NCI-H1105 (cell line): ENCODE results near the gene RALGPS1.

Experiments used
- DNase-seq: peaks from one replicate; lab custom pipeline; 2025; lab: John Stamatoyannopoulos, UW

The RALGPS1 gene

GRCh38 chr9:127021664-127022363 is 107.2 kb downstream of the RALGPS1 start:
- DNase-seq = no peak

DNA sequence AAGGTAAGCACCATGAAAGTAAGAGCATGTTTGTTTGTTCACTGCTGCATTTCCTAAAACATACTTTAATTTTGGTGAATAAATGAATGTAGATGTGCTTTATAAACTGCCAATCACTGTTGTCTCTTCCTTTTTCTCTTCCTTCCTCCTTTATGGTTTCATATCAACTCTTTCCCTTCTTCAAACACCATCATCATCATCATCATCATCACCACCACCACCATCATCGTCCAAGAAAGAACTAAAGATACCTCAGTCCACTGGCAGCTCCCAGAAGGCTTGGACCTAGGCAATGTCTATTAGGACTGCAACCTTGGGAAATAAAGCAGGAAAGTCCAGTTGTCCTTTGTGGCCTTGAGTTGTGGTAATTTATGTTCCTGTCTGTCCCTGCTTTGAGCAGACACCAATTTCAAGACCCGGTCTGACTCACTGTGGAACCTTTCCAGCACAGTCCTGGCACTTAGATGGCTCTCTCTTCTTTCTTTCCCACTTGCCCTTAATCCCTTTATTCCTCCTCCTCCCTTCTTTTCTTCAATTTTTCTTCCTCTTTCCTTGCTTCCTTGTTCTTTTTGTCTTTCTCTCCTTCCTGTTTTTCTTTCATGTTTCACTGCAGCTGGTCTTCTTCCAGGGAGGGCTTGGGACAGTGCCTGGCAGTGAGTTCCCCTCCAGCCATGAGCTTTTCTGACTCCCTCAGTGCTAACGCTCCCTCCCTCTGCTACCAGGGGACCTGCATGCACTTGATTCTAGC is 108.5 kb downstream of the RALGPS1 start:
- no peak for DNase-seq

- DNase-seq = no peak
Measured at GRCh38 chr9:127025042-127025441, 110.5 kb downstream of the RALGPS1 start.

GRCh38 chr9:127027694-127028093 is 113.1 kb downstream of the RALGPS1 start:
- DNase-seq = no peak

- no peak for DNase-seq
Measured at GRCh38 chr9:127029548-127029947, 115.0 kb downstream of the RALGPS1 start.

GRCh38 chr9:127030814-127031740 is 116.5 kb downstream of the RALGPS1 start:
- DNase-seq = no peak

GRCh38 chr9:127032256-127032655 is 117.7 kb downstream of the RALGPS1 start:
- DNase-seq = no peak

DNA sequence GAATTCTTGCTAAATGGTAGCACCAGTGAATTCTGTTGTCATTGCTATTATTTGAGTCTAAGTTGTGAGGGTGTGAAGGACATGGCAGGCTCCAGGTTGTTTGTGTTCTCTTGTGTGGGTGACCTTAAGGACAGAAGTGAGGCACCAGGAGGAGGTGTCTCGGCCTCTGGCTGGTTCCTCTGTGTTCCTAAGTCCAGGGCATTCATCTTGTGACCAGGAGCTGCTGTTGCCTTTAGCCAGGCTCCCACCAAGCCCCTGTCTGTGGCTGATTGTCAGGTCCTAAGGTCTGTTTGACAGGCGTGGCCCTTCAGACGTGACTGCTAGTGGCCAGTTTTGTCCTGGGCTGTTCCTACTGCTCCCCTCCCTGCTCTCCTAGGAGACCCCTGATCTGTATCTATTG is 118.5 kb downstream of the RALGPS1 start:
- no peak for DNase-seq

DNA sequence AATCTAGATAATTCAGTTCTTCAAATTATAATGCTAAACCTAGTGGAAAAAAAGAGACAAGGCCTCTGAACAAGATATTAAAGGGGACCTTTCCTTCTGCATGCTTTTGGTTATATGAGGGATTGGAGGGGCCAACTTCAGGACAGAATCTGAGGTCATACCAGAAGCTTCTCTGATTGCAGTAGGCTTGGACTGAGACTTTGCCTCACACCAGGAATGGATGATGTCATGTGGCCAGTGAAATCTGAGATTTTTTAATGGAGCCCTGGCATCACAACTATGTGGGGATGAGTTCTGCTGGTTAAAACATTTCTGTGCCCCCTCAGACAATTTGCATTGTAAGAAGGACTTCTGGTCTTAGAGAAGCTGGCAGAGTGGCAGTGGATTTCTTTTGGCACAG is 119.2 kb downstream of the RALGPS1 start:
- no peak for DNase-seq

DNA sequence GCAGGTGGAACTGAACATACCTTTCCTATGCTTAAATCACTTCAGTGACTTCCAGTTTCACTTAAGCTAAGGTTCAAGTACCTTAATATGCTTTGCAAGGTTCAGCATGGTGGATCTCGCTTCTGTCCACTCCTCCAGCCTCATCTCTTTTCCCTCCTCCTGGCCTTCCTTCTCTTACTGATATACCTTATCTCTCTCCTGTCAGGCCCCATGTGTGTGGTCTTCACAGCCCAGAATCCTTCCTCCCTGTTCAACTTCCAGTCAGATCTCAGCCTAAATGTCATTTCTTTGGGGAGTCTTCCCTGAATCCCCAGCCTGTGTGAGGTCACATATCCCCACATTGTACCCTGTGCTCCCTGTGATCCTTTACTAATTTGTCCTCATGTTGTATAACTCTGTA is 120.1 kb downstream of the RALGPS1 start:
- DNase-seq = no peak

DNA sequence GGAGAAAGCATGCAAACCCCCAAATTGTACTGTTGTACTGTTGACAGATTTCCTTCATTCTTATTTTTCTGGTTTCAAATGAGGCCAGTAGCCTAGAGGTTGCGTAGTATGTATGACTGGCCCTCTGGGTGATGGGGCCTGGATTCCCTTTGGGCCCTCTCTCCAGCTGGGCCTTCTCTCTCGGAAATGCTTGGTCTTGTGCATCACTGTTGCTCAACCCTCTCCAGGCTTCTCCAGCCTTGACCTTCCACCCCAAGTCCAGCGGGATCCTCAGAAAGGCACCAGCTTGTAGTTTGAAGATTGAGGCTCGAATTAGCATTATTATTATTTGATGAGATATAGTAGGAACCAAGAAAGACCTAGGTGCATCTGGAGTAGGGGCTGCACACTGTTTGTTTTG is 120.8 kb downstream of the RALGPS1 start:
- no peak for DNase-seq

DNA sequence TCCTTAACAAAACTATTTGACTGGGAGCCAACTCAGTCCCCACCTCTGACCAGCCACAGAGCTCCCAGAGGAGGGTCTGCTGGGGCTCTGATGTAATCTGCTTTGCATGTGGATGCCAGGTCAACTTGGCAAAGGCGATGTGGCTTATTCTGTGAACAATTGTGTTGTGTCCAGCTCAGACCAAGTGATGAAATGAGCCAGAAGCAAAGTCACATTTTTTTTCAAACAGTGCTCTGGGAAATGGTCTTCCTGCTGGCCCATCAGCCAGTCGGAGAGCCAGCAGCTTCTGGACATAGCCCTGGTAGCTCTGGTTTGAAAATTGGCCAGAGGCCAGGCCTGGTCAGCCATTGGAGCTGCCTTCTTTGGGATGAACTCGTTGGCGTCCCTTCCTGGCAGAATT is 121.4 kb downstream of the RALGPS1 start:
- DNase-seq = no peak

DNA sequence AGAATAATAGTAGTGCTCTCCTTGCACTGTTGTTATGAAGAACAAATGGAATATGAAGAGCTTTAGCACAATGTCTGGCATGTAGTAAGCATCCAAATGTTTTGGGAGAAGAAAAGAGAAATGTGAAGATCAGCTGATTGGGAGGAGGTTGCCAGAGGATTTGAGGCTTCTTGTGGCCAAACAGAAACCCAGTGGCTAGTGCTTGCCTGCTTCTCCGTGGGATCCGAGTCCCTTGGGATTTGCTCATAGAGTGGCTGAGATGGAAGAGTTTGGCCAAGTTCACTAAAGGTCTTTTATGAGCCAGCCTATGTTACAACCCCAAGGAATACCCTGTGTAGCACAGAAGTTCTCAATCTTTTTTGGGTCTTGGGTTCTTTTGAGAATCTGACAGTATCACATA is 121.9 kb downstream of the RALGPS1 start:
- DNase-seq = no peak

DNA sequence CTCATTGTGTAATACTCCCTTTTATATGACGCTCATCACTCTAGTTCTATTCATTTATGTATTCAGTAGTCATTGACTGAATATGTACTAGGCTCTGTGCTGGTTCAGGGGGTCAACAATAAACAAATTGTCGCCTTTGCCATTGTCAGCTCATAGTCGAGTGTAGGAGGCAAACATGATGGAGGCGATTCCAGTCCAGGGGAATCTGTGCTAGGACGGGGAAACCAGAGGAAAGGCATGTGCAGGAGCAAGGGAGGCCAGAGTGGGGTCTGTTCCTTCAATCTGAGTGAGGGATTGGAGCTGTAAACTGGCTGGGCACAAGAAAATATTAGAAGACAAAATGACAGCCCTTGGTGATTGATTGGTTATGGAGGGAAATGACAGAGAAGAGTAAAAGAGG is 123.9 kb downstream of the RALGPS1 start:
- DNase-seq = no peak

GRCh38 chr9:127039492-127039891 is 124.9 kb downstream of the RALGPS1 start:
- no peak for DNase-seq

- no peak for DNase-seq
Measured at GRCh38 chr9:127045148-127045547, 130.6 kb downstream of the RALGPS1 start.

DNA sequence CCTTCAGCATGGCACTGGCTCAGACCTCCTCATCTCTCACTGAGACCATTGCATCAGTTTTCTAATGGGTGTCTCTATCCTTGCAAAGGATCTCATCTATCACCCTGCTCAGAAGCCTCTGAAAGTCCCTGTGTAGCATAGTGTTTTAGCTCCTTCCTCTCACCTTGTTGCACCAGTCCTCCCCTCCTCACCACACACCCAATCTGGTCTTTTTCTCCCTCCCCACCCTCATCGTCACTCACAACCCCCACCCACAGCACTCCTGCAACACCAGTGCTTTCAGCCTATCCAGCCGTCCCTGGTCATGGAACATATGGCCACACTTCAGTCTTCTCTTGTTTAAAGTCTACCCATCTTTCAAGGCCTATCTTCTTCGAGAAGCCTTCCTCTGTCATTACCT is 133.4 kb downstream of the RALGPS1 start:
- DNase-seq = no peak

DNA sequence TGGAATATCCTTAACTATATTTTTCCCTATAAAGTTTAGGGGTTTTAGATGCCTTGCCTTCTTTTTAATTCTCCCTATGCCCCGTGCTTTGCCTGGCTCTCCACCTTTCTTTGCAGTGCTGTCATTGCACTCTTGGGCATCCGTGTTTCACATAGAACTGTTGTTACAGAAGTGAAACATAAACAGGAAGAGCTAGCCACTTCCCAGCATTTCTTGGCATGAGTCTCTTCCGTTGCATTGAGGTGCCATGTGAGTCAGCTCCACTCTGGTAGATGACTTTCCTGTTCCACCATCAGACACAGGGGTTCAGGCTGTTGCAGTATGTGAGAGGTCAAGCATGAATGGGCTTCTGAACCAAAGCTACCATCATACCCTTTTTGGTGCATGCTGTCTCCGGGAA is 134.5 kb downstream of the RALGPS1 start:
- DNase-seq = no peak

- DNase-seq = no peak
Measured at GRCh38 chr9:127049581-127049980, 135.0 kb downstream of the RALGPS1 start.

DNA sequence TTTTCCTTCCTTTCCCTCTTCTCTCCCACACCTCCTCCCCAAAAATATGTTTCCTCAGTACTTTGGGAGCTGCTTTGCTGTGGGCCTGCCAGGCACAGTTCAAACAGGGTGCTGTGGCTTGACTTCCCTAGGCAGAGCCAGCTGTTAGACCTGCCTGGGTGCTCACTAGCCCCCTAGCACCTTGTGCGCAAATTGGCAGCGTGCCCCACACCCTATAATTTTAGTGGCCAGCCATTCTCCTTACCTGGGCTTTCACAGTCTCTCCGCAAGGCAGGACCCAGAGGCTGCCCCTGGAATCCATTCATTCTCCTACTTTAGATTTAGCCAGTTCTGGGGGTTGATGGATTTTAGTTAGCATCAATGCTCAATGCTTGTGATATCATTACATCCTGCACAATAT is 135.6 kb downstream of the RALGPS1 start:
- DNase-seq = peak; percentile 5

DNA sequence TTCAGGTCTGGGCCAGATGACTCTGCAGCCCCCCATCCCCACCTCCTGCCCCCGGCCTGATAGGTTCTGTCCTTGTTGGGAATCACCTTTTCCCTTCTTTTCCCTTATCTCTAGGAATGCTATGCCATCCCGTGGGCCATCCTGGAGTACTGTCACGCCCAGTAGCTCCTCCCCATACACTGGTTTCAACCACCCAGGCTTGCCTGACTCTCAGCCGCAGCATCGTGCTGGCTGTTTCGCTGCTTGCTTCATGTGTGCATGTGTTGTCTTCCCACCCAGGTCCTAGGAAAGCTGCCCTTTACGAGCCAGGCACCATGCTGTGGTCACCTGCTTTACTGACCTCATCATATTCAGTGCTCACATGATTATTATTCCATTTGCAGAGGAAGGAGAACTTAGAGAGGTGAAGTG is 136.0 kb downstream of the RALGPS1 start:
- no peak for DNase-seq

DNA sequence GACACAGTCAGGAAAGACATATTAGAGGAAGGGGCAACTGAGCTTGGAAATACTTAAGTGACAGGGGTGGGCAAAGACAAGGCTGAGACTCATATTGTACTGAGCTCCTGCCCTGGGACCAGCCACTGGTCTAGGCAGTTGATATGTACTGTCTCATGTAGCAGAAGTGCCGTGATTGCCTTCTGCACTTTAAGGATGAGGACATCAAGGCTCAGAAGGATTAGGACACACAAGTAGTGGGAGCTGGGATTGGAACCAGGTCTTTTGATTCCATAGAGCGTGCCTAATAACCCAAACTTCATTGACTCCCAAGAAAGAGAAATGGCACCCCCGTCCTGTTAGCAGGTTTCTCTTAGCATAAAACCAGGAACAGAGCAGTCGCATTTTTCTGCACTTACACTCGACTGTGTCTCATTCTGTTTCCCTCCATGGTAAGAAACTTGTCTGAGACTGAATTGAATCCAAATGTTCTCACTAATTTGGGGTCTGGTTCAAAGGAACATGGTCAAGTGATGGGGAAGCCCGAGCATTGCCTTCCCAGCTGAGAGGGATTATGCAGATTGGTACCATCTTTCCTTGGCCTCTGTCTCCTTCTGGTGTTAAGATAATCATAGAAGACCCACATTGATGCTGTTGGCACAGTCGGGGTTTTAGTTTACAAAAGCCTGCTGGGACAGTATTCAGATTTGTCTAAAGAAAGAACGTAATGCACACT is 137.5 kb downstream of the RALGPS1 start:
- DNase-seq = no peak
